Transverse colon (tissue), 4 donors: ENCODE measurements around the gene KCNT1. TPM values are rescaled to one million over a fixed set of nuclear protein-coding genes. Genes with fewer than 3 reads are reported as not detected.

Experiments
- DNase-seq: peaks from one replicate; pipeline ENCODE4 v3.0.0-alpha.2; 2019
- H3K27ac ChIP-seq, 4 donors: fragments of 200-600 bp; sonication (generic); 2 replicates each; pipeline ENCODE4 v1.5.1; 2016 to 2018; ENCODE audit warnings: inconsistent platforms in 4 of 4
- H3K27me3 ChIP-seq: fragments of 200-600 bp; sonication (generic); 2 replicates; pipeline ENCODE4 v1.5.1; 2017; ENCODE audit warnings: inconsistent platforms
- H3K36me3 ChIP-seq, 4 donors: fragments of 200-600 bp; sonication (generic); 2 replicates each; pipeline ENCODE4 v1.5.1; 2017 to 2019; ENCODE audit warnings: inconsistent platforms in 4 of 4
- H3K4me1 ChIP-seq, 4 donors: fragments of 200-600 bp; sonication (generic); 2 replicates each; pipeline ENCODE4 v1.5.1; 2017 to 2020; ENCODE audit warnings: inconsistent platforms in 4 of 4
- H3K4me3 ChIP-seq, 4 donors: fragments of 200-600 bp; sonication (generic); 1 replicate in 1 of 4; 2 replicates in 3 of 4; pipeline versions ENCODE4 v1.5.1 to v1.6.1; 2017 to 2019; ENCODE audit warnings: inconsistent platforms in 4 of 4
- H3K9me3 ChIP-seq, 2 donors: fragments of 200-600 bp; sonication (generic); 2 replicates each; pipeline ENCODE4 v1.5.1; 2017 to 2019; ENCODE audit warnings: inconsistent platforms in 2 of 2
- EP300 ChIP-seq: sonication (generic); formaldehyde crosslinking; IDR thresholded peaks from one replicate; pipeline ENCODE4 v1.6.1; 2017; ENCODE audit warnings: antibody characterized with exemption, low read depth
- POLR2A ChIP-seq: fragments of 450-650 bp; IDR thresholded peaks from one replicate; pipeline ENCODE4 v1.6.1; 2016; ENCODE audit warnings: antibody characterized with exemption, mild to moderate bottlenecking, moderate library complexity
- POLR2AphosphoS5 ChIP-seq, 3 donors: sonication (generic); formaldehyde crosslinking; IDR thresholded peaks; one replicate each; pipeline ENCODE4 v1.6.1; 2016; ENCODE audit warnings: antibody characterized with exemption in 3 of 3
- WGBS, 2 donors: methylation state at CpG; one replicate each; pipeline ENCODE4 v1.1.5; 2018; ENCODE audit warnings: low coverage in 1 of 2; 5-methylcytosine and 5-hydroxymethylcytosine counted together
- in situ Hi-C, 4 donors: fragments of 200-750 bp; cut with MboI; loops; one replicate each; pipeline versions ENCODE4 v1.15.0 to v1.15.1; 2017; ENCODE audit warnings: low sequenced_read_pairs in 3 of 4, low pct_ligation_motif_present in 1 of 4, low pct_unique_long_range_greater_than_20kb in 1 of 4
- intact Hi-C: fragments of 100-400 bp; cut with DNase I; formaldehyde crosslinking; loops from one replicate; pipeline ENCODE4 v1.15.1; 2023; ENCODE audit warnings: low total_unique reads
- total RNA-seq, 4 donors: library from RNA; depleted of rRNA; stranded (reverse); fragments of >200 nt; gene quantifications; one replicate each; pipeline ENCODE4 v1.1.0, GENCODE V29; 2016
- TF ChIP-seq, protein P1 (sequence below), 5 experiments: fragments of 200-600 bp in 3 of 5; fragments of 450-650 bp in 2 of 5; sonication (generic) in 3 of 5; IDR thresholded peaks; 1 replicate in 2 of 5; 2 replicates in 3 of 5; pipeline ENCODE4 v1.5.1; 2016 to 2017; ENCODE audit warnings: antibody characterized with exemption in 5 of 5, inconsistent platforms in 3 of 5, mild to moderate bottlenecking in 2 of 5, moderate library complexity in 1 of 5

Gene KCNT1
- total RNA-seq, 4 donors from 2014 or later = 0.14 TPM; not detected in 3

- Histone ChIP-seq H3K4me3 (no peak overlapping the region), H3K9me3 (no peaks in the 10 kb centered on the region), H3K4me1 (no peaks in the 10 kb centered on the region), H3K27me3 (no peaks in the 10 kb centered on the region), H3K36me3 (no peaks in the 10 kb centered on the region), H3K27ac (no peak overlapping the region)
- in situ Hi-C loops = no loop called here
- TF ChIP-seq EP300 (no peak), POLR2A (no peak), POLR2AphosphoS5 (IDR thresholded peaks at IDR 0.05) (no peak)
- TF ChIP-seq, protein P1, sequence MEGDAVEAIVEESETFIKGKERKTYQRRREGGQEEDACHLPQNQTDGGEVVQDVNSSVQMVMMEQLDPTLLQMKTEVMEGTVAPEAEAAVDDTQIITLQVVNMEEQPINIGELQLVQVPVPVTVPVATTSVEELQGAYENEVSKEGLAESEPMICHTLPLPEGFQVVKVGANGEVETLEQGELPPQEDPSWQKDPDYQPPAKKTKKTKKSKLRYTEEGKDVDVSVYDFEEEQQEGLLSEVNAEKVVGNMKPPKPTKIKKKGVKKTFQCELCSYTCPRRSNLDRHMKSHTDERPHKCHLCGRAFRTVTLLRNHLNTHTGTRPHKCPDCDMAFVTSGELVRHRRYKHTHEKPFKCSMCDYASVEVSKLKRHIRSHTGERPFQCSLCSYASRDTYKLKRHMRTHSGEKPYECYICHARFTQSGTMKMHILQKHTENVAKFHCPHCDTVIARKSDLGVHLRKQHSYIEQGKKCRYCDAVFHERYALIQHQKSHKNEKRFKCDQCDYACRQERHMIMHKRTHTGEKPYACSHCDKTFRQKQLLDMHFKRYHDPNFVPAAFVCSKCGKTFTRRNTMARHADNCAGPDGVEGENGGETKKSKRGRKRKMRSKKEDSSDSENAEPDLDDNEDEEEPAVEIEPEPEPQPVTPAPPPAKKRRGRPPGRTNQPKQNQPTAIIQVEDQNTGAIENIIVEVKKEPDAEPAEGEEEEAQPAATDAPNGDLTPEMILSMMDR (IDR thresholded peaks at IDR 0.05) = no peak
- intact Hi-C loops = no loop called here
- DNase-seq = no peak
- WGBS, 2 donors = 87% methylated on average over 7 of the region's 7 CpGs; no CpG with 5 or more reads in 1 of the 2 donors
Observed at GRCh38 chr9:135794057-135794335, 92.0 kb downstream of the KCNT1 start.

GRCh38 chr9:135794361-135794885 is 92.4 kb downstream of the KCNT1 start:
- intact Hi-C loops (no loop called here), in situ Hi-C loops (no loop called here)
- no peaks in the 10 kb centered on the region for H3K4me1 ChIP-seq
- no peaks in the 10 kb centered on the region for H3K9me3 ChIP-seq
- H3K27ac ChIP-seq = no peak overlapping the region
- no peaks in the 10 kb centered on the region for H3K27me3 ChIP-seq
- no peak overlapping the region for H3K4me3 ChIP-seq
- H3K36me3 ChIP-seq = no peaks in the 10 kb centered on the region
- no peak for DNase-seq
- TF ChIP-seq, protein P1 (IDR thresholded peaks at IDR 0.05) = no peak
- TF ChIP-seq POLR2AphosphoS5 (IDR thresholded peaks at IDR 0.05) (no peak), POLR2A (no peak), EP300 (no peak)
- 60 to 83% methylated on average over 1 to 15 of the region's 15 CpGs for WGBS, 2 donors

DNA sequence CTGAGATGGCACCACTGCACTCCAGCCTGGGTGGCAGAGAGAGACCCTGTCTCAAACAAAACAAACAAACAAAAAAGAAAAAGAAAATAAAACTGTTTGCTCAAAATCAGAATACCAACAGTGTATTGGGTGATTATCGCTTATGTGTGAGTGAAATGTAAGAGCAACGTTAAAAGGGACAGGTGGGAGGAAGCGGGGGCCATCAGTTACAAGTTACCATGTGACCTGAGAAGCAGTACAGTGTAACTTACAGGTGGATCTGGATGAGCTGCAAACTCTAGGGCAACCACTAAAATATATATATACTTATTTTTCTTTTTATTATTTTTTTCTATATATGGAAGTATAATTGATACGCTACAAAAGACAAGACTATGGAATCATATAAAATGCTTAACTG is 93.4 kb downstream of the KCNT1 start:
- no peak for DNase-seq
- no peak for TF ChIP-seq POLR2AphosphoS5 (IDR thresholded peaks at IDR 0.05)
- no peak for TF ChIP-seq POLR2A
- TF ChIP-seq EP300 = no peak
- TF ChIP-seq, protein P1 (IDR thresholded peaks at IDR 0.05) = no peak
- WGBS, 2 donors = 71 to 88% methylated on average over 4 of the region's 4 CpGs
- Histone ChIP-seq H3K36me3 (no peaks in the 10 kb centered on the region), H3K9me3 (no peaks in the 10 kb centered on the region), H3K27ac (no peak overlapping the region), H3K4me1 (no peaks in the 10 kb centered on the region), H3K27me3 (no peaks in the 10 kb centered on the region), H3K4me3 (no peak overlapping the region)
- in situ Hi-C loops (no loop called here), intact Hi-C loops (no loop called here)

DNA sequence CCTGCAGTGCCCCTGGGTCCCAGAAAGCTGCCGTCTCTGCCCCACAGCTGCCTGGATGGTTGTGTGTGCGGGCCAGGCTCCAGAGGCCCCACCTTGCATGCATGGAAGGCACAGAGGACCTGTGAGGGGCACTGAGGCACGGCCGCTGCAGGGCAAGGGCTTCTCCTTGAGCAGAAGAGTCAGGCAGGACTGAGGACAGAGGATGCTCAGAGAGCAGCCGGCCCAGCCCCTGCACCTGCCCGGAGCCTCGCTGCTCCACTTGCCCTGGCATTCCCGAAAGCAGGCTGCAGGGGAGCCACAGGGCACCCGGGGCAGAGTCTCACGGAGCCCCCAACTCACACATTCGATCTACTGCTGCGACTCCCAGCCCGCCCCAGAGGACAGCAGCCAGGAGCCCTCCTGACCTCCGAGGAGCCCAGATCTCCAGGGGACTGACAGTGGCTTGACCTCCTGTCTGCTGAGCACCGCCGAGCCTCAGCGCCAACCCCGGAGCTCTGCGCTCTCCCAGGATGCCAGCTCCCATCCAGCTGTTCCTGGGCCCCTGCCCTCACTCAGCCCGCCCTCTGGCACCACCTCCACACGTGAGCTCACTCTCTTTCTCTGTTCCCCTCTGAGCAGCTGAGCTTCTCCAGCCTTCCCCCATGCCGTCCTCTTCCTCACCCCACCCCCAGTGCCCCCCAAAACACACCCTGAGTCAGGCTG is 95.0 kb downstream of the KCNT1 start:
- DNase-seq = no peak
- 20 to 67% methylated on average over 1 to 21 of the region's 22 CpGs for WGBS, 2 donors
- TF ChIP-seq, protein P1 (IDR thresholded peaks at IDR 0.05) = no peak
- TF ChIP-seq POLR2AphosphoS5 (IDR thresholded peaks at IDR 0.05) = no peak
- TF ChIP-seq EP300 = no peak
- no peak for TF ChIP-seq POLR2A
- Histone ChIP-seq H3K4me1 (no peaks in the 10 kb centered on the region), H3K4me3 (no peak overlapping the region), H3K9me3 (no peaks in the 10 kb centered on the region), H3K27me3 (no peaks in the 10 kb centered on the region), H3K27ac (no peak overlapping the region), H3K36me3 (no peaks in the 10 kb centered on the region)
- in situ Hi-C loops = no loop called here
- intact Hi-C loops = no loop called here
